ENCODE data around the gene SUMF2.
A peak's percentile ranks its signal among the peaks of the same experiment; 100 is the strongest.

Gene SUMF2

GRCh38 chr7:56115852-56116538 lies 51.9 kb downstream of the SUMF2 start, which contains the start of gene NUPR2:
Gene NUPR2, minus strand, starts transcription at chr7:56116417. Its CDS starts 103 bp downstream, at chr7:56116314.
- Histone ChIP-seq H3K4me3 (peak within 1 kb of the TSS; percentile 17 to 28), H3K36me3 (no peaks in the 10 kb centered on the region), H3K27ac (no peak within 1 kb of the TSS), H3K4me1 (peaks cover 0 to 10% (median 6%) of the 10 kb centered on the region in 4 donors), H3K27me3 (peaks cover 0 to 18% of the 10 kb centered on the region in 2 donors), H3K9me3 (no peaks in the 10 kb centered on the region)
- DNase-seq: no peak
- TF ChIP-seq CTCF (IDR thresholded peaks at IDR 0.05): no peak
- intact Hi-C loops (cut with DNase I; ENCODE audit: low total_unique reads): no loop called here

- H3K27ac ChIP-seq: no peak overlapping the region
- no peaks in the 10 kb centered on the region for H3K36me3 ChIP-seq
- peaks cover 0 to 2% (median 0%) of the 10 kb centered on the region in 4 donors for H3K4me1 ChIP-seq
- H3K9me3 ChIP-seq: no peaks in the 10 kb centered on the region
- H3K4me3 ChIP-seq: no peak overlapping the region
- intact Hi-C loops (cut with DNase I; ENCODE audit: low total_unique reads): no loop called here
- TF ChIP-seq CTCF (IDR thresholded peaks at IDR 0.05): no peak
- peaks cover 0 to 9% of the 10 kb centered on the region in 2 donors for H3K27me3 ChIP-seq
- no peak for DNase-seq
These were observed 57.4 kb downstream of the SUMF2 start for GRCh38 chr7:56121440-56121839.

- no peak for TF ChIP-seq CTCF (IDR thresholded peaks at IDR 0.05)
- H3K4me1 ChIP-seq: no peaks in the 10 kb centered on the region
- intact Hi-C loops (cut with DNase I; ENCODE audit: low total_unique reads): no loop called here
- H3K27me3 ChIP-seq: no peaks in the 10 kb centered on the region
- H3K4me3 ChIP-seq: no peak overlapping the region
- H3K9me3 ChIP-seq: no peaks in the 10 kb centered on the region
- no peak for DNase-seq
- no peak overlapping the region for H3K27ac ChIP-seq
- H3K36me3 ChIP-seq: no peaks in the 10 kb centered on the region
These were observed 60.9 kb downstream of the SUMF2 start for GRCh38 chr7:56124981-56125380.

- H3K4me1 ChIP-seq: no peaks in the 10 kb centered on the region
- no peak for TF ChIP-seq CTCF (IDR thresholded peaks at IDR 0.05)
- no peaks in the 10 kb centered on the region for H3K9me3 ChIP-seq
- H3K36me3 ChIP-seq: no peaks in the 10 kb centered on the region
- H3K4me3 ChIP-seq: no peak overlapping the region
- no peak for DNase-seq
- no peak overlapping the region for H3K27ac ChIP-seq
- intact Hi-C loops (cut with DNase I; ENCODE audit: low total_unique reads): no loop called here
- no peaks in the 10 kb centered on the region for H3K27me3 ChIP-seq
These were observed 61.7 kb downstream of the SUMF2 start for GRCh38 chr7:56125831-56126230.

- no peak for TF ChIP-seq CTCF (IDR thresholded peaks at IDR 0.05)
- DNase-seq: no peak
- Histone ChIP-seq H3K36me3 (no peaks in the 10 kb centered on the region), H3K27me3 (no peaks in the 10 kb centered on the region), H3K4me3 (no peak overlapping the region), H3K27ac (no peak overlapping the region), H3K4me1 (no peaks in the 10 kb centered on the region), H3K9me3 (no peaks in the 10 kb centered on the region)
- intact Hi-C loops (cut with DNase I; ENCODE audit: low total_unique reads): no loop called here
These were observed 63.3 kb downstream of the SUMF2 start for GRCh38 chr7:56127241-56127975.

Data from tibial artery (tissue), 4 donors.